Activated CD4-positive, alpha-beta T cell treated with anti-CD3 and anti-CD28 coated beads, Interleukin-2, amount 50 U/mL, for 24 hours (primary cell): ENCODE results near the gene LRTM1.

Experiments
- DNase-seq, 2 donors: peaks; one replicate each; pipeline ENCODE4 v3.0.0-alpha.2; 2020; ENCODE audit warnings: low read depth in 1 of 2, low spot score in 1 of 2

The LRTM1 gene

GRCh38 chr3:54895613-54896012 is 32.2 kb downstream of the LRTM1 start:
- DNase-seq: no peak

- DNase-seq: no peak
Observed at GRCh38 chr3:54892168-54892567, 35.7 kb downstream of the LRTM1 start.

DNA sequence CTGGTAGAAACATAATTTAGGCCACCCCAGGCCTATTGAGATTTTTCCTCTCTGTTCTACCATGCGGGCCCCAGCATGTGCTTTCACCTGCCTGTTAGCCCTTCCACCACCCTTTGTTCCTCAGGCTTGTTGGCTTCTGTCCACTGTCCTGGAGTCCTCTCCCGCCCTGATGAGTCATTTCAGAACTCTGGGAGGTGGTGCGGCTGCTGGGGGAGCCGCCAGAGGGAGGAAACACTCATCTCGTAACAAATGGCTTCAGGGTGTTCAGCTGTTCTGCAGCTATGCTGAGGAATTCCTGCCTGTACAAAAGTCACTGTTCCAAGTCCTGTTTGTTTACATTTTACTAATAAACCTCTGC is 36.3 kb downstream of the LRTM1 start:
- no peak for DNase-seq

DNA sequence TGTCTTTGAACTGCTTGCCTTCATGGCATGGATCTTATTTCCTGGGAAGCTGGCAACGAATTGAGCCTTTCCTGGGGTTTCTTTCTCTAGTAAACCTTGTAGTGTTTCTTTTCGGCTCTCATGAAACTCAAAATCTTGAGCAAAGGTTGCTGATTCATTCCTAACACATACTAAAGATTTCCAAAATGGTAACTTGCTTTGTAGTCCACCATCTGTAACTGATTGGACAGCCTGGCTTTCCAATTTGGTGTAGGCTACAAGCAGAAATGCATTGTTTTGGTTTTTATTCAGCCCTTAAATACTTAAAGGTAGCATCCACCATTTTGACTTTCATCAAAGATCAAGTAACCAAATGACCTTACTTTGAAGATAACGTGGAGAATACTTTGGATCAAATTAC is 38.1 kb downstream of the LRTM1 start:
- DNase-seq: no peak

DNA sequence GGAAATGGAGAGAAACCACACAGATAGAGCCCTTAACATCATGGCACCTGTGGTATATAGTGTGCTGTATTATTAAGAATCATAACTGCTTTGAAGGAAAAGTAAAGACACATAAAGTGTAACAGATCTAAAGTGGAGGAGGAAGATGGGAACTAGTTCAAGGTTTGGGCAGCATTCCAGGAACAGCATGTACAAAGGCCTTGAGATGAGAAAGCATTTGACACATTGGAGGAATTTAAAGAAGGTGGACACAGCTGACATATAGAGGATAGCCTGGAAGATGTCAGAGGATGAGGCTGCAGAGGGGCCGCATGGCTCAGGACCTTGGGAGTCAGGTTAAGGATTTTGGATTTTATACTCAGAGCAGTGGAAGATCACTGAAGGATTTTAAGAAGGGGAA is 39.0 kb downstream of the LRTM1 start:
- no peak for DNase-seq

DNA sequence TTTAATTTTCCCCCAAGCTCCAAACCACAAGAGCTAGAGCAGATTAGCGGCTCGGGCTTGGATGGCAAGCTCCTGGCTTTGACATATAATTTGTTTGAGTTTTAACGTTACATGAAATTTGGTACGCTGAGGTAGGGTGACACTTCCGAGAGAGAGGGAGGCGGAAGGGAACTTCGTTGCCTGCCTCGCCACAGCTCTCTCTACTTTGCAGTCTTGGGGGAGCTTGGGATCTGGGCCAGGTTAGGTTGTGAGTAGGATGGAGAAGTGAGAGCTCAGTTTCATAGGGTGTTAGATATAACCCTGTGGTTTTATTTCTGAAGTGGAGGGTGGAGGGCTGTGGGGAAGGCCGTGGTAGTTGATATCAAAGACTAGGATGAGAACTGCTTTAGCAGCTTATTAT is 39.7 kb downstream of the LRTM1 start:
- DNase-seq: no peak

GRCh38 chr3:54882129-54882833 is 45.6 kb downstream of the LRTM1 start:
- no peak for DNase-seq

DNA sequence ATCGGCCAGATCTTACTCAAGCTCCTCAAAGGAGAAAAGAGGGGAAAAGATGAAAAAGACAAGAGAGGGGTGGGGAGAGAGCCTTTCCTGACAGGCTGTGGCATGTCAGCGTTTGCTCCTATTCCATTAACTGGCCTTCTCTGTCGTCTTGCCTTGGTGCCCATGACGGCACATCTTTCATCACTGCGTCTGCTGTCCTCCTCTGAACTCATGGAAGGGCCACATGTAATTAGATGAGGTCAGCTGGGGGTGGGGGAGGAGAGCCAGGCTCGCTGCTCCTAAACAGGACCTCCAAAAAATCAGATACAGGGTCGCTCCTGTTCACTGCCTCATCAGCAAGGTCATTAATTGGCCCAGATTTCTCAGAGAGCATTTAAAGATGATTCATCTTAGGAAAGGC is 49.7 kb downstream of the LRTM1 start:
- DNase-seq: no peak

- DNase-seq: no peak
Observed at GRCh38 chr3:54877730-54878129, 50.1 kb downstream of the LRTM1 start.

DNA sequence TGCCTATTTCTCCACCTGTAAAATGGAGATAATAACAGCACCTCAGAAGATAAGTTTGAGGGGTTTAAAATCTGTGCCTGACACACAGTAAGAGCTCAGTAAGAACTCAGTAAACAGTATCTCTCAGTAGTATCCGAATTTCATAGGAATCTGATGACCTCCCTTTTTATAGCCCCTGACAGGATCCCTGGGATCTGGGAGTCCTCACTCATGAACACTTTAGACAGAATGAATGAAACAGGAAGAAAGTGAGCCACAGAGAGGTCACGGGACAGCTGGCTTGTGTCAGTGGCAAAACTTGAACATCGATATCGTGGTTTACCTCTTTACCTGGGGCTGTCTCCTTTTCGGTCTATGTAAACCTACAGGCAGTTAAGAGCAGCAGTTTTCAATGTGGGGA is 51.2 kb downstream of the LRTM1 start:
- DNase-seq: no peak

DNA sequence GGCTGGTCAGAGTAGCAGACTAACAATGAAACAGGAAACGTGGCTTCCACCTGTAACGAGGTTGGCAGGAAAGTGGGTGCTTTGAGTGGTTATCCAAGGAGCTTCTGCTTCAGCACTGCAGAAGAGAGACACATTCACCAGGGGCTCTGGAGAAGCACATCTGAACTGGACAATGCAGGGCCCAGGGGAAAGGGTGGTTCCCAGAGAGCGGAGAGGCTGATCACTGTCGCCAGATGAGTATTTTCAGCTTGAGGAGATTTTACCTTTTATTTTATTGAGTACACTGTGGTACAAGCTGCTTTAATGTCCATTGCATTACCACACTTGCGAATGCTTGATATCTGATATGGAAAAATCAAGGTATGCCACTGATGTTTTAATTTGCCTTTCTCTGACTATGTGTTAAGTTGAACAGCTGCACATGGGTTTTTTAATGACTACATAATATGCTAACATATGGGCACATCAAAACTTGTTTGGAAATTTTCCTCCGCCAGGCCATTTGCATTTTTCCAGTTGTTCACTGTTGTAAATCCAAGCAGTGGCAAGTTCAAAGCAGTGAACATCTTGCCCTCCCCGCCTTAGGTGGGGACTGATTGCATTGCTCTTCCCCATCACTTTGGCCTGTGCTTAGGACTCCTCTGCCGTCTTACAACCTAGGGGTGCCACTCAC is 52.1 kb downstream of the LRTM1 start:
- no peak for DNase-seq

DNA sequence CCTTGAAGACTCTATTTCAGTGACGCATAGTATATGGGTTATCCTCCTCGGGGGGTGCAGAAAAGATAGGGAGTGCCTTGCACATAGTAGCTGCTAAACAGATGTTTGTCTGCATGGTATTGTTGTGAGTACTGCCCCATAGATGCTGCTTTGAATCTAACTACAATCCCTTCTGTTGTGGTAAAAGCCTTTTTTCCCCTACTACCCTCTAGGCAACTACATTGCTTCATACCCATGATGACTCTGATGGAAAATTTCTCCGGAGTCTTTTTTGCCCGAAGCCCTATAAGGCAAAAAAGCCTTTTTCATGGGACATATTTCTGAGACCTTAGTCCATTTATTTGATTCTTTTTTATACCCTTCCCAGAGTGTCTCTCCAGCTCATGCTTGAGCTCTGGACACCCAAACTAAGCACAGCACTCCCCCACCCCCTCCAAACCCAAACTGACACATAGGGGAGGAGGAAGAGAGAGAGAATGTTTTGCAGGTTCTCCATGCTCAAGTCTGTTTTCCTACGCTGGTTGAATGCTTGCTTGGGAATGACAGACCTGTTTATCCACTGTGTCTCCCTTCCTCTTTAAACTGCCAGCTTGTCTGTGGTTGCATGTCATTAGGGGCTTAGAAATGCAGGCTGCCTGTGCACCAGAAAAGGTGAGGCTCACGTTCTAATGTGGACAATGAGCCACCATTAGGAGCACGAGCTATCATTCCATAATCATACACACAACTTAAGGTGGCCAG is 52.9 kb downstream of the LRTM1 start:
- no peak for DNase-seq

DNA sequence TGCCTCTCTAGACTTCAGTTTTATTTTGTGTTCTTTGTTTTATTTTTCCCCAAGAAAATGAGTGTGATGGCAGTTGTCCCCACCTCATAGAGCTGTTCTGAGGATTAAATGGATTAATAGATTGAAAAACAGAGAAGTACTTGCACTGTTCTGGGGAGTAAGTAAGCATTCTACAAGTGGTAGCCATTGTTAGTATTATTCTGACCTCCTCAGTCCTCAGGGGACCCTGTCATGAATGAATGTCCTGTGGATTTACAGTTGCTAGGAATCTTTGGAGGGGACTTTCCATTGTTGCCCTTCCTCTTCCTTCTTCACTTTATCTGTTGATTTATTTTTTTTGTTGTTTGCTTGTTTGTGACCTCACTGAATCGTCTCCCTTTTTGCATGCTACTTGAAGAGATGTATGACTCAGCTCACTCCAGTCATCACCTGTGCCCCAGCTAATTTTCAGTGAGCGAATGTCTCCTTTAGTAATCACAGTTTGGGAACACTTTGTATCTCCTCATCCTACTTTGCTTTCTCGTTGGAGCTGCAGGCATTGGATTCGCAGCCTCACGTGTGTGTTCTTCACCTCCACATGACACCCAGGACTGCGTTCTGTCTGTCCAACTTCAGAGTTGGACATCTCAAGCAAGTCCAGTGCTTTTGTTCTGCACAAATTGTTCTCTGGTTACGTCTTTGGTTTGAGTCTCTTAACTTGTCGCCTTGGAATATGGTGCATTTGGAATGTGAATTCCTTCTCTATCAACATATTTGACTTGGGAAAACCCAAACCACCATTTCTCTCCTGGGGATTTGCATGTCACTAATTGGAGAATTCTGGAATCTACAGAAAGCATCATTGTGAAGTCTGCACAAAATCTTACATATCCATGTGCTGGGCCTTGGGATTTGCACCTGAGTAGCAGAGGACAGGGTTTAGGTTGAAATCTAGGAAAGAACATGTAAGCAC is 54.5 kb downstream of the LRTM1 start:
- no peak for DNase-seq

- no peak for DNase-seq
Observed at GRCh38 chr3:54871867-54872266, 56.0 kb downstream of the LRTM1 start.

DNA sequence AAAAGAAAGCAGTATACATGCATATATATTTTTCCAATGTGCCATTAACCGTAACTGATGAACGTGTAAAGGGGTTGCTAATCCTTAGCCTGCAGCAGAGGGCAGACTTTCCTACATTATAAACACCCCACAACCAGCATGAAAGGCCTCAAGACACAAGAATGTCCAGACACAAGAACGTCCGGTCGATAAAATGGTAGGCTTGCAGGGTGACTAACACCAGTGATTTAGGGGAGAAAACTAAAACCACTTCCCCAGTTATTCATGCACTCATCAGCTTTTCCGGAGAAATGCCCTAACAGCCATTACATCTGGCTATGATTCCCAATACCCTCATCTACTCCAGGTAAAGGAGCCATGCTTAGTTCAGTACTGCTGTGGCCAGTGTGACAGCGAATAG is 57.4 kb downstream of the LRTM1 start:
- DNase-seq: no peak
